NCI-H1048 (cell line): ENCODE data around the gene MRPL9.
"Not testable (repeated sequence)": the region's sequence is repeated elsewhere in the genome, so short reads cannot be mapped to it uniquely, and the experiment has no call there.

Source experiments
- DNase-seq: peaks from one replicate; lab custom pipeline; 2025; lab: John Stamatoyannopoulos, UW

The MRPL9 gene

DNA sequence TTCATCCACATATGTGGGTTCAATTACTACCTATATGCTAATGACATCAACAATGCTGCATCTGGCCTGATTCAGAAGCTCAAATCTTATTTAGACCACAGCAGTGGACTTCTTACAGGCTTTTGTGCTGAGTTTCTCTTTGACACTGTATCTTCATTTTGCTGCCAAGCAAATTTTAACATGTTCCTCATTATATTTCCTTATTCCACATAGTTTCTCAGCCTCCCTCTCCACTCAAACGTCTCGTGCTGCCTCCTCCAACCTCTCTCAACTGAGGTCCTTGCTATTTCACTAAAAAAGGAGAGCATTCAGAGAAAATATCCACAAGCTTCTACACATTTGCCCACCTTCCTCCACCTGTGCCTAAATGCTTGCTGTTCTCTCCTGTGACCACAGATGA, 20.5 kb upstream of the MRPL9 start:
- no peak for DNase-seq

DNA sequence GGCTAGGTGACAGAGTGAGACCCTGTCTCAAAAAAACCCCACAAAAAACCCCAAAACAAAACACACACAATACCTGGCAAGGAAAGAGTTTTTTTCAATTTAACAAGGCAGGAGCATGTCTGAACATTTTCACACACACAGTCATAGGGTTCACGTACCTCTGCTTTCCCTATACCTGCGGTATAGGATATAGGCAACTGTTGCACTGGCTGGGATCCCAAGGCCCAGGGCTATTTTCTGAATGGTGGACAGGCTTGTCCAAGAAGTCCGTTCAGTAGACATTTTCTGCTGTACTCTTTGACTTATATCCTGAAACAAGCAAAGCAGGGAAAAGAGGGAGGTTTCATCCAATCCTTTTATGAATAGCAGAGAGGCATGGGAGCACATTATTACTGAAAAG, 19.4 kb upstream of the MRPL9 start:
- no peak for DNase-seq

DNA sequence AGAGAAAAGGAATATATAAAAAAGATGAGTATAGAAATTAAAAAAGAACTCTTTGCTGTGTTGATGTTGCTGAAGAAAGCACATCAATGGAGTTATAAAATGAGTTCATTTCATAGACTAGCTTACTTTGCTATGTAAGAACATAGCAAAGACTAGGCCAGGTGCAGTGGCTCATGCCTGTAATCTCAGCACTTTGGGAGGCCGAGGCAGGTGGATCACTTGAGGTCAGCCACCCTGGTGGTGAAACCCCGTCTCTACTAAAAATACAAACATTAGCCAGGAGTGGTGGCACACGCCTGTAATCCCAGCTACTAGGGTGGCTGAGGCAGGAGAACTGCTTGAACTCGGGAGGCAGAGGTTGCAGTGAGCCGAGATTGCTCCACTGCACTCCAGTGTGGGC, 18.7 kb upstream of the MRPL9 start:
- DNase-seq: not testable (repeated sequence)

GRCh38 chr1:151780736-151781135, 17.4 kb upstream of the MRPL9 start:
- not testable (repeated sequence) for DNase-seq

DNA sequence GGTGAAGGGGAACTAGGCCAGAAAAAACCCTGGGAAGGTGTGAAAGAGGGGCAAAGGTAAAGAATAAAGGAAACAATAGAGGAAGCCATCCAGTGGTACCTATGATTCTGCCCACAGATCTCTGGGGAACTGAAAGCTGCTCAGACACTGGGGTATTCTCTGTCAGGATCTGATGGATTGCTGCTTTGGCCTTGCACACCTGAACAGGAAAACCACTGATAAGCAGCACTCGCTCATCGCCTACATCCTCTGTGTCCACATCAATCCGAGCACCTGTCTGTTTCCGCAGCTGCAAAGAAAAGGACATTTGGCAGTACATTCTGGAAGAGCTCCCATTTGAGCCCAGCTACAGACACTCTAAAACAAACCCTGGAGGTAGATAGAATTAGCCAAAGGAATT, 16.6 kb upstream of the MRPL9 start:
- DNase-seq: no peak

DNA sequence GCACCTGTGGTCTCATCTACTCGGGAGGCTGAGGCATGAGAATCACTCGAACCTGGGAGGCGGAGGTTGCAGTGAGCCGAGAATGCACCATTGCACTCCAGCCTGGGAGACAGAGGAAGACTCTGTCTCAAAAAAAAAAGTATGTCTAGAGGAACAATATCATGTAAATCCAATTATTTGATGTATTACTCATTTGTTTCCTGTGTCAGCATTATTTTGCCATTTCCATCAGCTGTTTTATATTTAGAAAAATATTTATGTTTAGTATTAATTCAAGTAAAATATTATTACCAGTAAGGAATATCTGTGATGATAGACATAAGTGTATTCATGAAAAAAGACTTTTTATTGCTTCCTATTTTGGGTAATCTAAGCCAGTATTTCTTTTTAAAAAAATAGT, 14.0 kb upstream of the MRPL9 start:
- no peak for DNase-seq

- no peak for DNase-seq
These were observed 13.4 kb upstream of the MRPL9 start for GRCh38 chr1:151776665-151777062.

DNA sequence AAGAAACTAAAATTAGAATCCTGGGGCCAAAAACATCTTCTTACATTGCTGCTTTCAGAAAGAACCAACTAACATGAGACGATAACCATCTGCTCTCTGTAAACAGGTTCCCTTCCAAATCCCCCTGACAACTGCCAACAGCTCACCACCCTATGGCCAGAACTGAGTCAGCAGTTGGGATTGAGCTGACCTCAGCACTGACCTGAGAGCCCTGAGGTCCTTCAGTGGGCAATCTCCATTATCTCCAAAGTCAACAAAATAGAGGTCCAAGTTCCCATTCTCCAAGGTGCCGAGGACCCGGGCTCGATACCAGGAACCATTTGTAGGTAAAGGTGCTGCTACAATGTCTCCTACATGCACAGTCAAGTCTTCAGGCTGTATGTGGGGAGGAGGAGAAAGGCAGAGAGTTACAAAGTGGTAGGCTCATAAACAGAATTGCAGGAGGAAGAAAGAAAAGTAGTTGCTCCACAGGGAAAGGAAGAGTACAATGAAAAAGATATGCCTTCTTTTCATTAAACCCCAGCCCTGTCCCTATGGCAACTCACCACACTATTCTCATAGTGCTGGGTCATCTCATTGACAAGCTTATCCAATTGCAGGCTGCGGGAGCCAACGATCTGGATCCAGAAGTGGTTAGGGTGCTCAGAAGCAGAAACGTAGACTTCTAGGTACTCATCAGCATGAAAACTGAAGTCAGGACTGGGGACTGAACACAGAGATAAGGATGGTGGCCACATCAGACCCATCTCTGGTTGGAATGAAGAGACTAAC, 12.8 kb upstream of the MRPL9 start:
- no peak for DNase-seq

- DNase-seq: no peak
These were observed 11.1 kb upstream of the MRPL9 start for GRCh38 chr1:151774256-151774922.

DNA sequence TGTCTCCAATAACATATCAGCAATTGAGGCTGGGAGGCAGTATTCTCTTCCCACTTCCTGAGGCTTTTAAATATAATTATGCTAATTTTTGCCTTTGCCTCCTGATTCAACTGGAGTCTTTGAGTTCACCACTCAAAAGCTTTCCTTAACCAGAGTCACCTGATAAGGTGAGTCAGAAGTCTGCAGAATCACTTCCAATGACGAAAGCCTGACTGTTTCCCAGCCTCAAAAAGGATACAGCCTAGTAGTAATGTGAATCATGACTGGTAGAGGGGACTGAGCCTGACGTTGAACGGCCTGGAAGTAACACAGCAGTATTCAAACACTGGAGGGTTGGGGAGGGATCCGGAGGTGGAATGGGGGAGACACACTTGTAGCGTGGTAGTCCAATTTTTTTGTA, 10.4 kb upstream of the MRPL9 start:
- DNase-seq: no peak

- not testable (repeated sequence) for DNase-seq
These were observed 6.0 kb upstream of the MRPL9 start for GRCh38 chr1:151769270-151769669.

DNA sequence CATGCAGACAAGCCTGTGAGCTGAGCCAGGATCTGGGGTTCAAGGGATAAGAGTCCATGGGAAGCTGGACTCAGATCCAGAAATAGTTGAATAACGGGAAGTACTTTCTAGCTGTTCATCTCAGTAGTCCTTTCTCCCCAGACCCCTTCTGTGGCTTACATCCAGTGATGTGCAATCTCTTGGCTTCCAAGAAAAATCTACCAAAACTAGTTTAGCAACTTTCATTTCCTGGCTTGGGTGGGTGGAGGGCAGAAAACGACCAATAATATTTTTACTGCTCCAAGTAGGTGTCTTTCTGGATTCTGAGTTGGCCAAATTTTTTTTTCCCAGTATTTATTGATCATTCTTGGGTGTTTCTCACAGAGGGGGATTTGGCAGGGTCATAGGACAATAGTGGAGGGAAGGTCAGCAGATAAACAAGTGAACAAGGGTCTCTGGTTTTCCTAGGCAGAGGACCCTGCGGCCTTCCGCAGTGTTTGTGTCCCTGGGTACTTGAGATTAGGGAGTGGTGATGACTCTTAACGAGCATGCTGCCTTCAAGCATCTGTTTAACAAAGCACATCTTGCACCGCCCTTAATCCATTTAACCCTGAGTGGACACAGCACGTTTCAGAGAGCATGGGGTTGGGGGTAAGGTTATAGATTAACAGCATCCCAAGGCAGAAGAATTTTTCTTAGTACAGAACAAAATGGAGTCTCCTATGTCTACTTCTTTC, 5.2 kb upstream of the MRPL9 start:
- not testable (repeated sequence) for DNase-seq

- no peak for DNase-seq
These were observed 694 bp upstream of the MRPL9 start for GRCh38 chr1:151763990-151764389.

GRCh38 chr1:151760597-151761385, 2.5 kb downstream of the MRPL9 start:
- no peak for DNase-seq

DNA sequence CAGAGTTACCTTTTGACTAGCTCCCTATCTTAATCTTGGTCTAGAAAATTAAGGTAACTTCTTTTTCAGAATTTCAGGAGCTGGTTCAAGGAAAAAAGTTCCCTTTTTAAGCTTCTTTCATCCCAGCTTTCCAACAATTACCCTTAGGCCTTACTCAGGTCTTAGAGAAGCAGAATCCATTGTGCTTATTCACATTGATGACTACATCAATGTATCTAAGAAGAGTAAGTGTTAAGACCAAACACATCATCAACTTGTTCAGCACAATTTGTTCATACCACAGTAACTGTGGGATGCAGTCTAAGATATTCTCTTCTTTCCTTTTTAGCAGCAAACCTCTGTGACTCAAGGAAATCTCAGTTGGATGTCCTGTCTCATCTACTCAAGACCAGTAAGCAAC, 4.1 kb downstream of the MRPL9 start:
- DNase-seq: no peak

GRCh38 chr1:151756291-151756690, 7.0 kb downstream of the MRPL9 start:
- DNase-seq: no peak

DNA sequence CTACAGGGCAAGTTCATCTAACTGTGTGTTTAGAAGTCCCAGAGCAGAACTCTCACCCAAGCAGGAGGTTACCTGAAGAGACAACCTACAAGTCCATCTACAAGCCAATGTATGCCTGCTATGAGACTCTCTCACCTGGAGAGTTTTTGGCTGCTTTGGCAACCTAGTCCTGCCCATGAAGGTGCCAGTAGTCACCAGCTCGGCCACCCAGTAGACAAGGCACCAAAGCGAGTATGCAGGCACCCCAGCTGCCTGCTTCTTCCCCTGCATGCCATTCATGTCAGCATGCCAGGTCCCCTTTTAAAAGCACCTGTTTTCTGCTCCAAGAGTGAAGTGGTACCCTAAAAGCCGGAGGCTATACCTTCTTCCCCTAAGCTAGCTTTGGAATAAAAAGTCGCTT, 21.8 kb downstream of the MRPL9 start:
- no peak for DNase-seq

- DNase-seq: no peak
These were observed 23.5 kb downstream of the MRPL9 start for GRCh38 chr1:151739590-151740355.

- no peak for DNase-seq
These were observed 25.8 kb downstream of the MRPL9 start for GRCh38 chr1:151737479-151737878.

- no peak for DNase-seq
These were observed 26.3 kb downstream of the MRPL9 start for GRCh38 chr1:151737026-151737425.

DNA sequence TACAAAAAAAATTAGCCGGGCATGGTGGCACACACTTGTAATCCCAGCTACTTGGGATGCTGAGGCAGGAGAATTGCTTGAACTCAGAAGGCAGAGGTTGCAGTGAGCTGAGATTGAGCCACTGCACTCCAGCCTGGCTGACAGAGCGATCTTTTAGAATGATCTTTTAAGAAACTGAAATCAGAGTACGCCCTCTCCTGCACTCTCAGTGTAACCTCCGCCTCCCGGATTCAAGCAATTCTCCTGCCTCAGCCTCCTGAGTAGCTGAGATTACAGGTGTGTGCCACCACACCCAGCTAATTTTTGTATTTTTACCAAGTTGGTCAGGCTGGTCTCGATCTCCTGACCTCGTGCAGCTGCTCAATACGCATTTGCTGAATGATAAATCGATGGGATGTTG, 29.3 kb downstream of the MRPL9 start:
- not testable (repeated sequence) for DNase-seq

GRCh38 chr1:151733126-151733525, 30.2 kb downstream of the MRPL9 start:
- DNase-seq: no peak
